IPS-20b (cell line): ENCODE results near the gene MAP3K21.

ENCODE experiments used
- H3K27ac ChIP-seq: one replicate; pipeline ENCODE4 v1.5.1; 2013; ENCODE audit warnings: low read length
- H3K27me3 ChIP-seq: 2 replicates; pipeline ENCODE4 v1.6.1; 2013; ENCODE audit warnings: mild to moderate bottlenecking, low read length, inconsistent platforms; ENCODE audit not compliant: insufficient read depth
- H3K36me3 ChIP-seq: 2 replicates; pipeline ENCODE4 v1.6.1; 2013; ENCODE audit warnings: low read depth, mild to moderate bottlenecking, inconsistent platforms, low read length, moderate library complexity; ENCODE audit not compliant: insufficient read depth
- H3K4me1 ChIP-seq: 2 replicates; pipeline ENCODE4 v1.6.1; 2013; ENCODE audit warnings: mild to moderate bottlenecking, control low read depth, inconsistent platforms, low read length, moderate library complexity; ENCODE audit not compliant: insufficient read depth
- H3K4me3 ChIP-seq: 2 replicates; pipeline ENCODE4 v1.5.1; 2013; ENCODE audit warnings: mild to moderate bottlenecking, low read length, inconsistent platforms
- H3K9ac ChIP-seq: 2 replicates; pipeline ENCODE4 v1.6.1; 2013; ENCODE audit warnings: low read depth, mild to moderate bottlenecking, inconsistent platforms, low read length, moderate library complexity
- H3K9me3 ChIP-seq: 2 replicates; pipeline ENCODE4 v1.6.1; 2013; ENCODE audit warnings: mild to moderate bottlenecking, low read depth, low read length, inconsistent platforms; ENCODE audit not compliant: insufficient read depth

The MAP3K21 gene

GRCh38 chr1:233326811-233327650 is 493 bp upstream of the MAP3K21 start:
- Histone ChIP-seq H3K9me3 (no peaks in the 10 kb centered on the region), H3K27ac (no peak overlapping the region), H3K36me3 (no peaks in the 10 kb centered on the region), H3K27me3 (peaks cover 37% of the 10 kb centered on the region), H3K9ac (no peak overlapping the region), H3K4me3 (peak overlapping the region; percentile 64), H3K4me1 (peaks cover 10% of the 10 kb centered on the region)

GRCh38 chr1:233328142-233328921 is 808 bp downstream of the MAP3K21 start:
- peak overlapping the region; percentile 55; the same call in 1 of the 2 replicates for H3K9ac ChIP-seq
- H3K27ac ChIP-seq = no peak overlapping the region
- no peaks in the 10 kb centered on the region for H3K9me3 ChIP-seq
- H3K4me1 ChIP-seq = peaks cover 10% of the 10 kb centered on the region
- peak overlapping the region; percentile 79 for H3K4me3 ChIP-seq
- peaks cover 37% of the 10 kb centered on the region for H3K27me3 ChIP-seq
- H3K36me3 ChIP-seq = no peaks in the 10 kb centered on the region

GRCh38 chr1:233331676-233332519 is 4.4 kb downstream of the MAP3K21 start:
- peaks cover 20% of the 10 kb centered on the region for H3K27me3 ChIP-seq
- peaks cover 10% of the 10 kb centered on the region for H3K4me1 ChIP-seq
- H3K4me3 ChIP-seq = no peak overlapping the region
- no peaks in the 10 kb centered on the region for H3K9me3 ChIP-seq
- no peak overlapping the region for H3K27ac ChIP-seq
- no peaks in the 10 kb centered on the region for H3K36me3 ChIP-seq
- no peak overlapping the region for H3K9ac ChIP-seq

- H3K27ac ChIP-seq = no peak overlapping the region
- H3K36me3 ChIP-seq = no peaks in the 10 kb centered on the region
- H3K27me3 ChIP-seq = peaks cover 20% of the 10 kb centered on the region
- H3K4me1 ChIP-seq = peaks cover 18% of the 10 kb centered on the region
- no peaks in the 10 kb centered on the region for H3K9me3 ChIP-seq
- no peak overlapping the region for H3K9ac ChIP-seq
- H3K4me3 ChIP-seq = no peak overlapping the region
Observed at GRCh38 chr1:233333086-233333485, 5.6 kb downstream of the MAP3K21 start.

GRCh38 chr1:233334092-233334491 is 6.6 kb downstream of the MAP3K21 start:
- H3K27me3 ChIP-seq = peaks cover 10% of the 10 kb centered on the region
- no peak overlapping the region for H3K27ac ChIP-seq
- H3K4me3 ChIP-seq = no peak overlapping the region
- no peaks in the 10 kb centered on the region for H3K36me3 ChIP-seq
- H3K9me3 ChIP-seq = no peaks in the 10 kb centered on the region
- H3K9ac ChIP-seq = no peak overlapping the region
- H3K4me1 ChIP-seq = peaks cover 24% of the 10 kb centered on the region

GRCh38 chr1:233336554-233337456 is 9.3 kb downstream of the MAP3K21 start:
- no peak overlapping the region for H3K27ac ChIP-seq
- H3K4me1 ChIP-seq = peaks cover 28% of the 10 kb centered on the region
- H3K27me3 ChIP-seq = no peaks in the 10 kb centered on the region
- no peak overlapping the region for H3K4me3 ChIP-seq
- H3K9me3 ChIP-seq = no peaks in the 10 kb centered on the region
- H3K36me3 ChIP-seq = no peaks in the 10 kb centered on the region
- H3K9ac ChIP-seq = no peak overlapping the region

- H3K27me3 ChIP-seq = no peaks in the 10 kb centered on the region
Observed at GRCh38 chr1:233337505-233337904, 10.0 kb downstream of the MAP3K21 start.

GRCh38 chr1:233338102-233338501 is 10.6 kb downstream of the MAP3K21 start:
- H3K27ac ChIP-seq = no peak overlapping the region
- H3K27me3 ChIP-seq = no peaks in the 10 kb centered on the region
- H3K36me3 ChIP-seq = no peaks in the 10 kb centered on the region
- H3K4me1 ChIP-seq = peaks cover 26% of the 10 kb centered on the region
- no peak overlapping the region for H3K9ac ChIP-seq
- H3K4me3 ChIP-seq = no peak overlapping the region
- H3K9me3 ChIP-seq = no peaks in the 10 kb centered on the region

More at GRCh38 chr1:233337505-233337904, 10.0 kb downstream of the MAP3K21 start:
- H3K9ac ChIP-seq = no peak overlapping the region
- H3K27ac ChIP-seq = no peak overlapping the region
- H3K4me3 ChIP-seq = no peak overlapping the region
- H3K36me3 ChIP-seq = no peaks in the 10 kb centered on the region
- no peaks in the 10 kb centered on the region for H3K9me3 ChIP-seq
- peaks cover 26% of the 10 kb centered on the region for H3K4me1 ChIP-seq

GRCh38 chr1:233340031-233340555 is 12.6 kb downstream of the MAP3K21 start:
- H3K27me3 ChIP-seq = no peaks in the 10 kb centered on the region
- H3K9ac ChIP-seq = no peak overlapping the region
- no peak overlapping the region for H3K27ac ChIP-seq
- peaks cover 26% of the 10 kb centered on the region for H3K4me1 ChIP-seq
- no peaks in the 10 kb centered on the region for H3K9me3 ChIP-seq
- no peak overlapping the region for H3K4me3 ChIP-seq
- H3K36me3 ChIP-seq = no peaks in the 10 kb centered on the region

GRCh38 chr1:233340966-233341516 is 13.5 kb downstream of the MAP3K21 start:
- no peak overlapping the region for H3K9ac ChIP-seq
- H3K27me3 ChIP-seq = no peaks in the 10 kb centered on the region
- peaks cover 26% of the 10 kb centered on the region for H3K4me1 ChIP-seq
- no peaks in the 10 kb centered on the region for H3K36me3 ChIP-seq
- no peak overlapping the region for H3K27ac ChIP-seq
- no peak overlapping the region for H3K4me3 ChIP-seq
- no peaks in the 10 kb centered on the region for H3K9me3 ChIP-seq
